ENCODE measurements around the gene SIK1. TPM values are rescaled to one million over a fixed set of nuclear protein-coding genes. Genes with fewer than 3 reads are reported as not detected.
"Not testable (repeated sequence)": the region's sequence is repeated elsewhere in the genome, so short reads cannot be mapped to it uniquely, and the experiment has no call there.

The SIK1 gene
- total RNA-seq, 2 experiments from 2014 or later = 5.7 to 9.0 TPM

DNA sequence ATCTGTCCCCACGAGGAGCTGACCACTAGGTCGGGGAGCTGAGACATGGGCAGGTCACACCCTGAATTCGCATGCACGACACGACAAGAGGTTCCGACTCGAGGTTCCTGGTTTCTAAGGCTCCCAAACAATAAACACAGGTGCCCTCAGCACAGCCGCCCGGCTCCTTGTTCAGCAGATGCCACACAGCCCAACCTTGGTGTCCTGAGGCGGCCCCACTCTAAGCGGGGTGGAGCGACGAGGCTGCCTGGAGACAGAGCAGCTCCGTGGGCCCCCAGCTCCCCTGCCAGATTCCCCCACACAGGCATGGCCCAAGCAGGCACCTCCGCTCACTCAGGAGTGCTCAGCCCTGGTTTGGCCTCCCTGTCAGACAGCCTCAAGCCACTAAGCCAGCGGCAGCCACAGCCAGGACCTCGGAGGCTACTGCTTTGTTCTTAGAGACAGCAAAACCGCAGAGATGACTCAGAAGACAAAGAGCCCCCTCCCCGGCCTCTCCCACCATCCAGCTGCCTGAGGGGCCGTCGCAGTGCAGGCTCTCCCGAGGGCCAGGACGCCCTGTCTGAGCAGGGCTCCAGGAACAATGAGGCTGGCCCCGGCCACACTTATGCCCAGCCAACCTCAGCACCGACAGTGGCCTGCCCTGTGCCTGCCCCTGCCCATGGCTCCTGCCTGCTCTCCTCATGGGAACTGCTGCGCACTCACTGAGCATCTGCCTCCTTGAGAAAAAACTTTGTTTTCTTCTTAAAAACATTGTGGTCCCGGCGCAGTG, 14.7 kb downstream of the SIK1 start:
- not testable (repeated sequence) for H3K4me3 Mint-ChIP-seq, H3K4me1 Mint-ChIP-seq, H3K36me3 Mint-ChIP-seq, H3K9me3 Mint-ChIP-seq, H3K27me3 Mint-ChIP-seq, DNase-seq, H3K27ac Mint-ChIP-seq

DNA sequence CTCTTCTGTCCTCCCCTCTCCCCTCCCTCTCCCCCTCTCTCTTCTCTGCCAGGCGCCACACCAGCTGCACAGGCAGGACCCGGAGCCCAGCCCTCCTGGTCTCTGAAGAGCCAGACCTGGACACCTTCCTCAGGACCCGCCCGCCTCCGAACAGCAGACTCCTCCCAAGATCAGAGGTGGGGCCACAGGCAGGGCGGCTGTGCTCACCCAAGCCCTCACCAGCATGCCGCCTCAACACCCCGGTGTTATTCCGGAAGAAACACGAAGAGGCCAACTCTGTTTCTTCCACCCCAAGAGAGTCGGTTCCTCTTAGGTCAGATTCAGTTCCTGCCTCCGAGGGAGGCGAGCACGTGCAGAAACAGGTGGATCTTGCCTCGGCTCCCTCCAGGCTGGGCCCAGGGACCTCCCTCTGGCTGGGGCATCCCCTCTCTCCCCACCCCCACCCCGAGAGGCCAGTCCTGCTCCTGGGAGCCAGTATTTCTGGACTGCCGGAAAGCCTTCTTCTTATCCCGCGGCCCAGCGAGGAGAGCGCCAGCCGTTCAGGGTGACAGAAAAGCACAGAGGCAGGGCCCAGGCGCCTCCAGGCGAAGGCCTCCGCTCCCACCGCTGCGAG, 16.4 kb downstream of the SIK1 start:
- not testable (repeated sequence) for DNase-seq, H3K36me3 Mint-ChIP-seq, H3K4me1 Mint-ChIP-seq, H3K4me3 Mint-ChIP-seq, H3K27ac Mint-ChIP-seq, H3K9me3 Mint-ChIP-seq, H3K27me3 Mint-ChIP-seq

DNA sequence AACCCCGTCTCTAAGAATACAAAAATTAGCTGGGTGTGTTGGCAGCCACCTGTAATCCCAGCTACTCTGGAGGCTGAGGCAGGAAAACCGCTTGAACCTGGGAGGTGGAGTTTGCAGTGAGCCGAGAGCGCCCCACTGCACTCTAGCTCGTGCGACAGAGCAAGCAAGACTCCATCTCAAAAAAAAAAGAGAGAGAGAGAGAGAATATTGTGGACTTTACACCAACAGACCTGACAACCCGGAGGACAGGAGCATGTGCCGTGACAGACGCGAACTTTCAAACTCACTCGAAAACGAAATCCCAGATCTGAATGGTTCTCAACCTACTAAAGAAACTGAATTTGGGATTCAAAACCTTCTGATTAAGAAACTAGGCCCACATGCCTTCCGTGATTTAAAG, 19.8 kb downstream of the SIK1 start:
- H3K27me3 Mint-ChIP-seq, DNase-seq, H3K36me3 Mint-ChIP-seq, H3K4me3 Mint-ChIP-seq, H3K4me1 Mint-ChIP-seq, H3K27ac Mint-ChIP-seq, H3K9me3 Mint-ChIP-seq: not testable (repeated sequence)

DNA sequence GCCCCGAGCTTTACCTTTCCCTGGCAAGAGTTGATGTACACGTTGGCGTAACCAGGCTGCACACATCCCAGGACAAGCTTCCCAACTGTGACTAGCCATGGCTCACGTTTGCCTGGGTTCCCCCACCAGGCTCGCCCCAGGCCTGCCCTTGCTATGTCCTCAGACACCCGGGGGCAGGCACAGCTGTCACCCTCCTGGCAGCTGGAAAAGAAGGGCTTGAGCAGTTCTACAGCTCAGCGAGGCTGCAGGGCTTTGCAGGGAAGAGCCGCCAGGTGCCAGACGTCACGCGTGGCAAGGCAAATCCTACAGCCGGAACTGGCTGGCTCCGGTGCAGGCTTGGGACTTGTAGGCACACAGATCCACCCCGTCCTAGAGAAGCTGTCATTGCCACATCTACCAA, 22.5 kb downstream of the SIK1 start:
- H3K4me1 Mint-ChIP-seq, H3K4me3 Mint-ChIP-seq, H3K27me3 Mint-ChIP-seq, DNase-seq, H3K9me3 Mint-ChIP-seq, H3K36me3 Mint-ChIP-seq, H3K27ac Mint-ChIP-seq: not testable (repeated sequence)

DNA sequence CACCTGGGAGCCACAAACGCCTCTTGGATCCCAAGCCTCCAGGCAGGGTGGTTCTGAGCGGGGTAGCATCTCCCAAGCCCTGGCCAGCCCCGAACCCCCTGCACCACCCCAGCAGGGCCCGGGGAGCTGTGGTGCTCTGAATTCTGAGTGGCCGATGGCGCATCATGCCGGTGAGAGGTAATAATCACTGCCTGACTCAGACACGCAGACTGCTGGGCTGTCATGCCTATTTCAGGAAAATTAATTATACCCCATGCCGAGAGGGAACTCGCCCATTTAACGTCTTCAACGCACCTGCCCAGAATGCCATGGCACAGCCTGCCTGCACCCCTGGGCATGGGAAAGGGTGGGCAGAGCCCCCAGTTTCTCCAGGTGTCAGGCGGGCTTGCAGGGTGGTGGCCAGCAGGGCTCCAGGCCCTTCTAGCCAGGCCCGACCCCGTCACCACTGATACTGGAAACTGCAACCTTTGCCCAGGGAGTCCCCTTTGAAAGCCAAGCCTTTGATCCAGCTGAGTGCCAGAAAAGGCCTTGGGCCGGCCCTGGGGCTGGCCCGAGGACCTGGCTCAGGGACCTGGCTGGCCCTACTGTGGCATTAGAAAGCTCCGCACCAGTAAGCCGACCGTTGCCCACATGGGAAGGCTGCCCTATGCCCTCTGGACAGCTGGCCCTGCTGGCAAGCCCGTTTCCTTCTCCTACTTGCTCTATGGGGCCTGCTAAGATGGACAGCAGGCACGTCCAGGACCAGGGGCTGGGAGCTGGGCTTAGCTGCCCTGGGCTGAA, 23.1 kb downstream of the SIK1 start:
- not testable (repeated sequence) for H3K4me1 Mint-ChIP-seq, H3K27ac Mint-ChIP-seq, H3K4me3 Mint-ChIP-seq, H3K9me3 Mint-ChIP-seq, DNase-seq, H3K27me3 Mint-ChIP-seq, H3K36me3 Mint-ChIP-seq

DNA sequence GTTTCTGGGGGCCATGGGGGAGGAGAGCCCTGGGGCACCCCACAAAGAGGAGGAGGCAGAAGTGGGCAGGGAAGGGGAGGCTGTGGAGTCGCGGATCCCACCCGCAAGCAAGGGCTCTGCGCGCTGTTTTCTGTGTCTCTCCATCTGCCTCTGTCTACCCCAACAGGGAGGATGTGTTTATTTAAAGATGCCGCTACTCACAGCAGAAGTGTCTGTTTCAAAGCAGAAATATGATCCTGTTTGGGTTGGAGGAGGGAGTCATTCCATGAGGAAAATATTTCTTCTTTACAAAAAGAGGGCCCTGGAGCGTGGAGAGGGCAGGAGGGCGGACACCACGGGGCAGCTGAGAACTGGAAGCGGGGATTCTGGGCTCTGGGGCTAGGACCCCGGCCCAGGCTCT, 25.8 kb downstream of the SIK1 start:
- H3K4me1 Mint-ChIP-seq, H3K27me3 Mint-ChIP-seq, H3K36me3 Mint-ChIP-seq, DNase-seq, H3K4me3 Mint-ChIP-seq, H3K9me3 Mint-ChIP-seq, H3K27ac Mint-ChIP-seq: not testable (repeated sequence)

DNA sequence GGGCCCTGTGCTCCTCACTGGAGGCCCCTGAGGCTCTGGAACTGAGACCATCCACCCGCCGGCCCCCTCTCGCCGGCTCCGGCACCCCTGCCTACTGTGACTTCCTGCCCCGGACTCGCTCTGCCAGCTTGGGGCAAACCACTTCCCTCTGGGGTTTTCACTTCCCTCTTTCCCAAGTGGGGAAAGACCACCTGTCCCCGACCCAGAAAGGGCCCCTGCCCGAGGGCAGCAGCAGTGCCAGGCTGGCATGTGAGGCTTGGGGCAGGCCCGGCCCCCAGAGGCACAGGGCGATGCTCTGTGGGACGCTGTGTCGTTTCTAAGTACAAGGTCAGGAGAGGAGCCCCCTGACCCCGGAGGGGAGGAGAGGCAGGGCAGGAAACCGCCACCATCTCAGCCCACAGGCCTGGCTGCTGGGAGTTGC, 27.3 kb downstream of the SIK1 start:
- not testable (repeated sequence) for H3K4me1 Mint-ChIP-seq, DNase-seq, H3K27ac Mint-ChIP-seq, H3K9me3 Mint-ChIP-seq, H3K27me3 Mint-ChIP-seq, H3K4me3 Mint-ChIP-seq, H3K36me3 Mint-ChIP-seq

DNA sequence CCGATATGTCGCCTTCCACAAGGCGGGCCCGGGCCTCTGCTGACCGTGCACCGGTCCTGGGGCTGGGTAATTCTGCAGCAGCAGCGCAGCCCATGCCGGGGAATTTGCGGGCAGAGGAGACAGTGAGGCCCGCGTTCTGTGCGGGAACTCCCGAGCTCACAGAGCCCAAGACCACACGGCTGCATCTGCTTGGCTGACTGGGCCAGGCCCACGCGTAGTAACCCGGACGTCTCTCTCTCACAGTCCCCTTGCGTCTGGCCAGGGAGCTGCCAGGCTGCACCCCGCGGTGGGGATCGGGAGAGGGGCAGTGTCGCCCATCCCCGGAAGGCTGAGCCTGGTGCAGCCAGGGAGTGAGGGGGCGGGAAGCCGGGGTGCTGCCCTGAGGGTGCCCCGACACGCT, 27.8 kb downstream of the SIK1 start:
- H3K4me3 Mint-ChIP-seq, H3K27ac Mint-ChIP-seq: not testable (repeated sequence)

DNA sequence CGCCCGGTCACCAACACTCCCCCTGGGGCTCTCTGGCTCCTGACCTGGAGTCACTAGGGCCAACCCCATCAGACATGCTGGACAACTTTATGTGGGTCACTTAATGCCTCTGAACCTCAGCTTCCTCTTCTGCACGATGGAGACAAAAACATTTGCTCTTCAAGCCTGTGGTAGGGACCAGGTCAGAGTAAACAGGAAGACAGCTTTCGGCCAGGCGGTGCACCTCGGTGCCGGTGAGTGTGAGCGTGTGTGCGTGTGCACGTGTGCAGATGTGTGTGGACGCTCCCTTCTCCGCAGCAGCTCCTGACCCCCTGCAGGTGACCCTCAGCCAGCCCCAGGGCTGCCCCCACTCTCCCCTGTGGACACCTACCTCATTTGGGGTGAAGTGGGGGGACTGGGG, 28.4 kb downstream of the SIK1 start:
- not testable (repeated sequence) for H3K4me3 Mint-ChIP-seq, H3K27ac Mint-ChIP-seq, H3K27me3 Mint-ChIP-seq, H3K9me3 Mint-ChIP-seq, H3K4me1 Mint-ChIP-seq, DNase-seq, H3K36me3 Mint-ChIP-seq

More for the DNA sequence above, 27.8 kb downstream of the SIK1 start:
- not testable (repeated sequence) for H3K36me3 Mint-ChIP-seq, DNase-seq, H3K9me3 Mint-ChIP-seq, H3K4me1 Mint-ChIP-seq, H3K27me3 Mint-ChIP-seq

DNA sequence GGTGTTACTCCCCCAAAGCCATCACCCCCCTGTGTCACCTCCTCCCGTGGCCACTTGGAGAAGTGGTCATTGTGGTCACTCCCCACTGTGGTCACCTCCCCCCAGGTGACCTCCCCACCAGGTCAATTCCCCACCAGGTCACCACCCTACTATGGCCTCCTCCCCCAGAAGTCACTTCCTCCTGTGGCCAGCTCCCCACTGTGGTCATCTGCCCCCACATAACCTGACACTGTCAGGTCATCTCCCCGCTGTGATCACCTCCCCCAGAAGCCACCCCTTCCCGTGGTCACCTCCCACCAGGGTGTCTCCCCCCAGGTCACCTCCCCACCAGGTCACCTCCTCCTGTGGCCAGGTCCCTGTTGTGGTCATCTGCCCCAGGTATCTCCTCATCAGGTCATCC, 28.9 kb downstream of the SIK1 start:
- H3K9me3 Mint-ChIP-seq, DNase-seq, H3K27ac Mint-ChIP-seq, H3K36me3 Mint-ChIP-seq, H3K4me1 Mint-ChIP-seq, H3K27me3 Mint-ChIP-seq, H3K4me3 Mint-ChIP-seq: not testable (repeated sequence)

DNA sequence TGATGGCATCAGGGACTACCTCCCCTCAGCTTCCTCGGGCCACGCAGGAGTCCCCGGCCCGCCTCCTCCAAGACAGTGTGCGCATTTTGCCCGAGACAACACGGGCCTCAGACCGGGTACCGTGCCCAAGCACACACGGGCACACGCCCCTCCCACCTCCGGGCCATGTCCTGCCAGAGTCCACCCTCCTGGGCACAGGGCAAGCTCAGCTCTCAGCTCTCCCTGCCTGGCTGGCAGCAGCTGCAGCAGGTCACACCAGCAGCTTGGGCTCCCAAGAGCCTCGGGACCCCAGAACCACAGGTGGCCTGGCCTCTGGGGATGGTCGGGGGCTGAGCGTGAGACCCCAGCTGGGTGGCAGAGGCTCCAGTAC, 29.5 kb downstream of the SIK1 start:
- H3K4me3 Mint-ChIP-seq, H3K27me3 Mint-ChIP-seq, H3K27ac Mint-ChIP-seq, DNase-seq, H3K9me3 Mint-ChIP-seq, H3K36me3 Mint-ChIP-seq, H3K4me1 Mint-ChIP-seq: not testable (repeated sequence)

DNA sequence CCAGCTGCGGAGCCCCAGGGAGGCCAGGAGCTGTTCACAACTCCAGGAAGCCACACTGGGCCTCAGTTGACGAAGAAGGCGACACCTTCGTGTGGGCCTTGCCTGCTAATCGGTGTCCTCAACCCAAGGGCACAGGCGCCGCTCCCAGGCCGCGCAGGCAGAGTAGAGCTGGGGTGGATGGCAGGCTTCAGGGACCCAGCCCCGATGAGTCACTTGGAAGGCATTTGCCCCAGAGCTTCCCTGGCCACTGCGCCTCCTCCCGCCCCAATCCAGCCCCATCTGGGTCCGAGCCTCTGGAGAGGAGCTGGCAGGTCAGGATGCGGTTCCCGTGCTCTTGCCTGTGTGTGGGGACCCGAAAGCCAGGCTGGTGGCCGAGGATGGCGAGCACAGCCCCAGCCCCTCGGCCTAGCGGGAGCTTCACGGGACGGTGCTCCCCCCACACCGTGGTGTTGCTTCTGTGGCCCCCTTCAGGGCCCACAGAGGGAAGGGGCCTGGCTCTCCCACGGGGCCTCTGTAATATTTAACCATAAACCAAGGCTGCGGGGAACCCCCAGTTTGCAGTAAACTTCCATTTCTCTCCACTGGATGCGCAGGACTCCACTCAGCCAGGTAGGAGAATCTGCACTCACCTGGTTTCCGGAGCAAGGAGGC, 30.0 kb downstream of the SIK1 start:
- H3K36me3 Mint-ChIP-seq, DNase-seq, H3K4me3 Mint-ChIP-seq, H3K27me3 Mint-ChIP-seq, H3K27ac Mint-ChIP-seq, H3K9me3 Mint-ChIP-seq, H3K4me1 Mint-ChIP-seq: not testable (repeated sequence)

DNA sequence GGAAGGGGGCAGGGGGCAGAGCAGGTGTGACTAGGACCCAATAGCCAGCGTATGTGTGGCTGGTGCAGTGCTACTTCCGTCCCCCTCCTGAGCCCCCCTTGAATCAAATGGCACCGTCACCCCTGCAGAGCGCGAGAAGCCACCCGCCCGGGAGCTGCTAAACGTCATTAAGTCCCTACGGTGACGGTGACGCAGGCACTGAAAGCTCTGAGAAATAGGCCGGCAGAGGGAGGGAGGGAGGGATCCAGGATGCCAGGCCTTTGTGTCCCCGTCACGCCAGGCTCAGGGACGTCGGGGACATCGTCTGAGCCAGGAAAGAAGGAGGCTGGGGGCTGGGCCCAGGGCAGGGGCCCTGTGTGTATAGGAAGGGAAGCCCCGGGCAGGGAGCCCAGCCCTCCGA, 43.6 kb downstream of the SIK1 start:
- H3K4me3 Mint-ChIP-seq, H3K36me3 Mint-ChIP-seq, H3K27me3 Mint-ChIP-seq, H3K9me3 Mint-ChIP-seq, DNase-seq, H3K27ac Mint-ChIP-seq, H3K4me1 Mint-ChIP-seq: not testable (repeated sequence)

DNA sequence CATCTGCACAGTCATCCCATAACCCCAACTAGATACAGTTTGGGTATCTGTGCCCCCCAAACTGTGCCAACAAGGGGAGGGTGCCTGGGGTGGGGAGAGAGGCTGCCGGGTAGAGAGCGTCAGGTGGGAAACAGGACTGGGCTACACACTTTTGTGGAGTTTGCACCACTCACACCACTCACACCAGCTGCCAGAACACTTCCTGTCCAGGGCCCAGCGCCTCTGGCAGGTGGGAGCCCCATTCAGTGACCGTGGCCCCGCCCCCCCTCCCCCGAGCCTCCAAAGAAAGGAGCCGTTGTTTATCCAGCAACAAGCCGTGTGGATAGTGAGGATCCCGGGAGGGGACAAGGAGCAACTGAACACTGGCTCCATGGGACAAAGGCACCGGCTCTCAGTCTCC, 44.0 kb downstream of the SIK1 start:
- H3K27ac Mint-ChIP-seq, H3K27me3 Mint-ChIP-seq, H3K4me3 Mint-ChIP-seq, H3K9me3 Mint-ChIP-seq, DNase-seq, H3K4me1 Mint-ChIP-seq, H3K36me3 Mint-ChIP-seq: not testable (repeated sequence)

DNA sequence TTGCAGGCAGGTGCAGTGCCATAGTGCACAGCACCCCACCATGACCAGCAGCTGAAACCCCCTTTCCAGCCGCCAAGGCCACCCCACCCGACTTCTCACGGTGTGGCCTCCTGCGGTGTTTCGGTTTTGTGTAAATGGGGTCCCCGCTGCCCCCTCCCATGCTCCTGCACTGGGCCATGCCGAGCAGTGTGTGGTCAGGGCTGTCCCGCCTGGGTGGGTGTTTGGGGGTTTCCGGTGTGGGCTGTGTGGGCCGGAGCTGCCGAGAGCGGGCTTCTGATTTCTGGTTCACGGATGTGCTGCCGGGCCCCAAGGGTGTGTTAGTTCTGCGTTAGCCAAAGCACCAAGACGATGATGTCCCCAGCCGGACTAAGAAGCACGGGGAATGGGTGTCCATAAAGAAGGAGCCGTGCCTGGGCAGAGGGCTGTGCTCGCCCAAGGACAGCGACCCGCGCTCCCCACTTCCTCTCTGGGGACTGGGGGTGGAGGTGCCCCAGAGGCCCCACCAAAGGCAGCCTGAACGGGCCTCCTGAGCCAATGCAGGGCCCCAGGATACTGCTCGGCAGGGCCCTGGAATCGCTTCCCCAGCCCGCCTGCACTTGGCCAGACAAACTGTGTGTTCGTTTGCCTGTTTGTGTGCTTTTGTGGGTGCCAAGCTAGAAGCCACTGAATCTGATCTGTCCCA, 45.9 kb downstream of the SIK1 start:
- H3K9me3 Mint-ChIP-seq, H3K27ac Mint-ChIP-seq, H3K4me3 Mint-ChIP-seq, H3K4me1 Mint-ChIP-seq, H3K36me3 Mint-ChIP-seq, DNase-seq, H3K27me3 Mint-ChIP-seq: not testable (repeated sequence)

Data from activated naive CD8-positive, alpha-beta T cell treated with anti-CD3 and anti-CD28 coated beads for 36 hours (primary cell).